OCI-LY3 (cell line): ENCODE measurements around the gene PSMA5.

Experiments
- H2AFZ ChIP-seq: fragments of 200-600, 300-600 bp; shearing (Covaris generic); 2 replicates; pipeline ENCODE4 v1.6.0; 2014; ENCODE audit warnings: antibody characterized with exemption, low read depth, low read length
- H3K27ac ChIP-seq: fragments of 200-600, 300-600 bp; sonication (generic); 2 replicates; pipeline ENCODE4 v1.5.1; 2014; ENCODE audit warnings: mild to moderate bottlenecking, low read length, moderate library complexity, mixed read lengths
- H3K27me3 ChIP-seq: fragments of 200-600, 300-600 bp; sonication (generic); 2 replicates; pipeline ENCODE4 v1.6.1; 2014; ENCODE audit warnings: low read depth, low read length, mixed read lengths
- H3K36me3 ChIP-seq: fragments of 200-600, 300-600 bp; sonication (generic); replicated peaks from 2 replicates; pipeline ENCODE3; 2014; ENCODE audit warnings: low read depth, low read length, mixed read lengths
- H3K4me1 ChIP-seq: fragments of 300-600, 200-600 bp; sonication (generic); 2 replicates; pipeline ENCODE4 v1.6.1; 2014; ENCODE audit warnings: low read length, mixed read lengths
- H3K4me2 ChIP-seq: fragments of 200-600, 300-600 bp; sonication (generic); 2 replicates; pipeline ENCODE4 v1.6.1; 2014; ENCODE audit warnings: low read length, mixed read lengths
- H3K4me3 ChIP-seq: fragments of 300-600, 200-600 bp; sonication (generic); 2 replicates; pipeline ENCODE4 v1.5.1; 2014; ENCODE audit warnings: antibody characterized with exemption, mild to moderate bottlenecking, low read length, moderate library complexity
- H3K79me2 ChIP-seq: fragments of 300-600, 200-600 bp; shearing (Covaris generic); 2 replicates; pipeline ENCODE4 v1.6.1; 2014; ENCODE audit warnings: mild to moderate bottlenecking, low read length, mixed read lengths
- H3K9ac ChIP-seq: fragments of 300-600, 200-600 bp; shearing (Covaris generic); 2 replicates; pipeline ENCODE4 v1.6.0; 2014; ENCODE audit warnings: mild to moderate bottlenecking, low read length, moderate library complexity
- H3K9me3 ChIP-seq: fragments of 200-600, 300-600 bp; shearing (Covaris generic); 2 replicates; pipeline ENCODE4 v1.6.1; 2014; ENCODE audit warnings: low read length, mixed read lengths; ENCODE audit not compliant: insufficient read depth
- H4K20me1 ChIP-seq: fragments of 200-600, 300-600 bp; sonication (generic); 2 replicates; pipeline ENCODE4 v1.6.1; 2016; ENCODE audit warnings: low read length, mixed read lengths; ENCODE audit not compliant: insufficient read depth
- EZH2phosphoT487 ChIP-seq: fragments of 200-600 bp; shearing (Covaris generic); IDR thresholded peaks from 2 replicates; pipeline ENCODE4 v1.6.1; 2018; ENCODE audit warnings: antibody characterized with exemption, mixed run types, low read depth
- TF ChIP-seq, protein P1 (sequence below): fragments of 200-600, 300-600 bp; sonication (generic); IDR thresholded peaks from 2 replicates; pipeline ENCODE4 v1.5.1; 2014; ENCODE audit warnings: antibody characterized with exemption, low read length, low read depth

The PSMA5 gene

DNA sequence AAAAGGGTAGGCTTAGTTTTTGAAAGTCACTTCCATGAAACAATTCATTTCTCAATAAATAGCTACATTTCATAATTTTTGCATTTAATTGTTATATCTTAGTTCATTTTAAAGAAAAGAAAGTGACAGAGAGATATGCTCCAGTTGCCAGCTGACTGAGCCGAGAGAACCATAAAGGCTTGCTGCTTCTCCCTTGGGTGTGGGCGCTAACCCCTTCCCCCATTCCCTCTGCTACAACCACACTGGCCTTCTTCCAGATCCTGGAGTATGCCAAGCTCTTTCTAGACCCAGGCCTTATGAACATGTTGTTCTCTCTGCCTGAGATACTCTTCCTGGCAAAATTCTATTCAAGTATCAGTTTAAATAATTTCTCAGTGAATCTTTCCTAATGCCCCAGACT lies 40.8 kb downstream of the PSMA5 start:
- Histone ChIP-seq H3K4me1 (peaks cover 7% of the 10 kb centered on the region), H3K4me2 (no peak overlapping the region), H3K27ac (no peak overlapping the region), H3K9ac (no peak overlapping the region), H3K4me3 (no peak overlapping the region), H2AFZ (no peak overlapping the region), H3K27me3 (peaks cover 19% of the 10 kb centered on the region), H3K79me2 (no peaks in the 10 kb centered on the region), H3K9me3 (no peaks in the 10 kb centered on the region), H3K36me3 (no peaks in the 10 kb centered on the region), H4K20me1 (no peaks in the 10 kb centered on the region)
- TF ChIP-seq, protein P1, sequence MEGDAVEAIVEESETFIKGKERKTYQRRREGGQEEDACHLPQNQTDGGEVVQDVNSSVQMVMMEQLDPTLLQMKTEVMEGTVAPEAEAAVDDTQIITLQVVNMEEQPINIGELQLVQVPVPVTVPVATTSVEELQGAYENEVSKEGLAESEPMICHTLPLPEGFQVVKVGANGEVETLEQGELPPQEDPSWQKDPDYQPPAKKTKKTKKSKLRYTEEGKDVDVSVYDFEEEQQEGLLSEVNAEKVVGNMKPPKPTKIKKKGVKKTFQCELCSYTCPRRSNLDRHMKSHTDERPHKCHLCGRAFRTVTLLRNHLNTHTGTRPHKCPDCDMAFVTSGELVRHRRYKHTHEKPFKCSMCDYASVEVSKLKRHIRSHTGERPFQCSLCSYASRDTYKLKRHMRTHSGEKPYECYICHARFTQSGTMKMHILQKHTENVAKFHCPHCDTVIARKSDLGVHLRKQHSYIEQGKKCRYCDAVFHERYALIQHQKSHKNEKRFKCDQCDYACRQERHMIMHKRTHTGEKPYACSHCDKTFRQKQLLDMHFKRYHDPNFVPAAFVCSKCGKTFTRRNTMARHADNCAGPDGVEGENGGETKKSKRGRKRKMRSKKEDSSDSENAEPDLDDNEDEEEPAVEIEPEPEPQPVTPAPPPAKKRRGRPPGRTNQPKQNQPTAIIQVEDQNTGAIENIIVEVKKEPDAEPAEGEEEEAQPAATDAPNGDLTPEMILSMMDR = no peak
- TF ChIP-seq EZH2phosphoT487 = no peak

DNA sequence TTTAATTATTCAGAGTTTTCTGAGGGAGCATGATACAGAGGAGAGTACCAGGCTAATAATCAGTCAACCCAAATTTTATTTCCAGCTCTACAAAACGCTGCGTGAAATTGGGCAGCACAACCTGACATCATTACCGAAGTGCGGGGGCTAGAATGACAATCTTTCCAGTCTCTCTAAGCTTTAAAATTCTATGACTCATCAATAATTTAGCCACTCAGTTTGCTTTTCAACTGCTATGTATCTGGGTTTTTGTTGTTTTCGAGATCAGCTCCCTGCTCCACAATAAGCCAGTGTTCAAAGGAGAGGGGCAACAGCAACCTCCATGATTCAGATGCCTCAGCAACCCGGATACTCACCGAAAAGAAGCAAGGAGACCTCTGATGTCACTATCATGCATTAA lies 42.4 kb downstream of the PSMA5 start:
- Histone ChIP-seq H3K36me3 (no peaks in the 10 kb centered on the region), H3K4me1 (no peaks in the 10 kb centered on the region), H4K20me1 (no peaks in the 10 kb centered on the region), H3K27ac (no peak overlapping the region), H3K79me2 (no peaks in the 10 kb centered on the region), H2AFZ (no peak overlapping the region), H3K27me3 (peaks cover 3% of the 10 kb centered on the region; the same call in 1 of the 2 replicates), H3K4me2 (no peak overlapping the region), H3K9ac (no peak overlapping the region), H3K4me3 (no peak overlapping the region), H3K9me3 (no peaks in the 10 kb centered on the region)
- TF ChIP-seq, protein P1 = no peak
- TF ChIP-seq EZH2phosphoT487 = no peak

DNA sequence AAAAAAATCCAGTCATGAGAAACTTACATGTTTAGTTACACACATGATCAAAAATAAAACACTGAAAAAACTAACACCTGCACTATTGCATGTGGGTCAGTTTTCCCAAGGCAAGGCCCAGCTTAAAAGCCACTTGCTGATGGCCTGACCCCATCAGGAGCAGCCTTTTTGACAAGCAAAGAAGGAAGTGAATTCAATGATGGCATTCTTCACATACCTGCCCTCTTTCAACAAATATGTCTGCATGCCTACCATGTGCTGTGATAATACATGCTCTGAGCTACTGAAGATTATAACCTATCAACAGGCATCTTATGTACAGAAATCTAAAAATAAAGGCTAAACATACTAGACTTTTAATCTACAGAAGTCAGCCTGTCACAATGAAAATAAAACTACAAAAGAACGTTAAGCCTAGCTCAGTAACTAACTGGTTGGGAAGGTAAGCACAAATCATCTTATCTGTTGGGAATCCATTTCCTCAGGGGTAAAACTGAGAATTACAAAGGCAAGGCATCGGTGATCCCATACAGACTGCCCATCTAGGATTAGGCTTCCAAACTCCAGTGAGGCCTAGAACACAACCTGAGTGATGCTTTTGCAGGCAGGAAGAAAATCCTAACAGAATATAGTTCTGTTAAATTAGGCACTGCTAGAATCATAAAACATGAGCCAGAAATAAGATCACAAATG lies 43.0 kb downstream of the PSMA5 start:
- no peaks in the 10 kb centered on the region for H3K9me3 ChIP-seq
- H2AFZ ChIP-seq = no peak overlapping the region
- H3K36me3 ChIP-seq = no peaks in the 10 kb centered on the region
- H3K27ac ChIP-seq = no peak overlapping the region
- no peak overlapping the region for H3K4me2 ChIP-seq
- no peaks in the 10 kb centered on the region for H3K4me1 ChIP-seq
- no peaks in the 10 kb centered on the region for H3K79me2 ChIP-seq
- H3K9ac ChIP-seq = no peak overlapping the region
- H3K27me3 ChIP-seq = no peaks in the 10 kb centered on the region
- TF ChIP-seq, protein P1 = no peak
- TF ChIP-seq EZH2phosphoT487 = no peak
- no peak overlapping the region for H3K4me3 ChIP-seq
- no peaks in the 10 kb centered on the region for H4K20me1 ChIP-seq

DNA sequence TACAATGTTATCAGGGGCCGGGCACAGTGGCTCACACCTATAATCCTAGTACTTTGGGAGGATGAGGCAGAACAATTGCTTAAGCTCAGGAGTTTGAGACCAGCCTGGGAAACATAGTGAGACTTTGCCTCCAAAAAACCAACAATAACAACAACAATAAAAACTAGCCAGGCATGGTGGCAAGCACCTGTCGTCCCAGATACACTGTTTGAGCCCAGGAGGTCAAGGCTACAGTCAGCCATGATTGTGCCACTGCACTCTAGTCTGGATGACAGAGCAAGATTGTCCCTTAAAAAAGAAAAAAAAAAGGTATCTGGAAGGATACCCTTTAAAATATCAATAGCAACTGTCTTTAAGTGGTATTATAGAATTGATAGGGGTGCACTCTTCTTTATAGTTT lies 44.7 kb downstream of the PSMA5 start:
- TF ChIP-seq EZH2phosphoT487 = no peak
- TF ChIP-seq, protein P1 = no peak
- Histone ChIP-seq H3K9ac (no peak overlapping the region), H3K4me2 (no peak overlapping the region)

More for the DNA sequence above, 44.7 kb downstream of the PSMA5 start:
- H3K9me3 ChIP-seq = no peaks in the 10 kb centered on the region
- peaks cover under 1% of the 10 kb centered on the region; the same call in 1 of the 2 replicates for H3K4me1 ChIP-seq
- H3K79me2 ChIP-seq = no peaks in the 10 kb centered on the region
- H4K20me1 ChIP-seq = no peaks in the 10 kb centered on the region
- H3K36me3 ChIP-seq = no peaks in the 10 kb centered on the region
- H3K4me3 ChIP-seq = no peak overlapping the region
- no peak overlapping the region for H2AFZ ChIP-seq
- no peaks in the 10 kb centered on the region for H3K27me3 ChIP-seq
- H3K27ac ChIP-seq = no peak overlapping the region
